CD14-positive monocyte (primary cell): ENCODE measurements around the gene CACNA1G. TPM values are rescaled to one million over a fixed set of nuclear protein-coding genes. Genes with fewer than 3 reads are reported as not detected.

Experiments
- DNase-seq, 3 donors: peaks; one replicate each; pipeline ENCODE4 v3.0.0-alpha.2; 2011 to 2022
- H2AFZ ChIP-seq: 2 replicates; pipeline ENCODE4 v1.6.0; 2012; ENCODE audit warnings: mild to moderate bottlenecking, low read depth, low read length, inconsistent platforms; ENCODE audit not compliant: insufficient read depth, poor library complexity, severe bottlenecking
- H3K27ac ChIP-seq, 2 donors: 1 replicate in 1 of 2; 2 replicates in 1 of 2; pipeline ENCODE4 v1.5.1; 2012 to 2013; ENCODE audit warnings: low read length in 2 of 2, control low read depth in 1 of 2, inconsistent platforms in 1 of 2, low read depth in 1 of 2, mild to moderate bottlenecking in 1 of 2
- H3K27me3 ChIP-seq, 2 donors: one replicate each; pipeline versions ENCODE4 v1.6.0 to v1.6.1; 2011 to 2013; ENCODE audit warnings: low read length in 2 of 2; ENCODE audit not compliant: control insufficient read depth in 2 of 2, insufficient read depth in 2 of 2
- H3K36me3 ChIP-seq, 2 donors: replicated peaks in 1 of 2; 1 replicate in 1 of 2; 2 replicates in 1 of 2; pipeline versions ENCODE4 v1.5.1 to v1.6.1; 2012 to 2013; ENCODE audit warnings: low read length in 2 of 2, control low read depth in 1 of 2, inconsistent platforms in 1 of 2, mild to moderate bottlenecking in 1 of 2; ENCODE audit not compliant: insufficient read depth in 2 of 2, control insufficient read depth in 1 of 2
- H3K4me1 ChIP-seq, 2 donors: 1 replicate in 1 of 2; 2 replicates in 1 of 2; pipeline versions ENCODE4 v1.5.1 to v1.6.1; 2012 to 2013; ENCODE audit warnings: low read length in 2 of 2, control low read depth in 1 of 2, inconsistent platforms in 1 of 2, mild to moderate bottlenecking in 1 of 2, moderate library complexity in 1 of 2; ENCODE audit not compliant: insufficient read depth in 2 of 2, control insufficient read depth in 1 of 2
- H3K4me2 ChIP-seq: replicated peaks from 2 replicates; pipeline ENCODE3; 2012; ENCODE audit warnings: low read length, moderate library complexity, mild to moderate bottlenecking; ENCODE audit not compliant: poor library complexity, severe bottlenecking; ENCODE audit errors: extremely low read depth
- H3K4me3 ChIP-seq, 3 experiments: fragments of 200-600 bp in 1 of 3; sonication (generic) in 1 of 3; replicated peaks in 1 of 3; 1 replicate in 2 of 3; 2 replicates in 1 of 3; pipeline ENCODE4 v1.5.1; 2011 to 2013; ENCODE audit warnings: low read length in 3 of 3, mild to moderate bottlenecking in 3 of 3, control low read depth in 2 of 3, low read depth in 2 of 3, inconsistent platforms in 1 of 3, moderate library complexity in 1 of 3
- H3K79me2 ChIP-seq: 2 replicates; pipeline ENCODE4 v1.6.0; 2012; ENCODE audit warnings: mild to moderate bottlenecking, control low read depth, inconsistent platforms, low read length, moderate library complexity; ENCODE audit not compliant: insufficient read depth
- H3K9ac ChIP-seq: 2 replicates; pipeline ENCODE4 v1.6.0; 2017; ENCODE audit warnings: low read length, mild to moderate bottlenecking; ENCODE audit not compliant: insufficient read depth, poor library complexity, severe bottlenecking
- H3K9me3 ChIP-seq, 2 donors: replicated peaks in 1 of 2; 1 replicate in 1 of 2; 2 replicates in 1 of 2; pipeline versions ENCODE4 v1.5.1 to v1.6.1; 2012 to 2013; ENCODE audit warnings: low read length in 2 of 2, control low read depth in 1 of 2; ENCODE audit not compliant: control insufficient read depth in 1 of 2, insufficient read depth in 1 of 2
- H4K20me1 ChIP-seq: 2 replicates; pipeline ENCODE4 v1.6.0; 2012; ENCODE audit warnings: mild to moderate bottlenecking, low read length, control low read depth, moderate library complexity; ENCODE audit not compliant: insufficient read depth
- H3K27ac Mint-ChIP-seq, 7 donors: one replicate each; pipeline ENCODE4 v1.8.0; 2020; ENCODE audit warnings: mild to moderate bottlenecking in 7 of 7, mixed read lengths in 7 of 7, moderate library complexity in 6 of 7, inconsistent platforms in 2 of 7
- H3K27me3 Mint-ChIP-seq, 3 donors: one replicate each; pipeline ENCODE4 v1.8.0; 2021 to 2022; ENCODE audit warnings: low read depth in 3 of 3, mild to moderate bottlenecking in 3 of 3, mixed read lengths in 3 of 3, moderate library complexity in 3 of 3, inconsistent platforms in 1 of 3
- H3K36me3 Mint-ChIP-seq, 2 donors: one replicate each; pipeline ENCODE4 v1.8.0; 2020; ENCODE audit warnings: mixed read lengths in 2 of 2, inconsistent platforms in 1 of 2, mild to moderate bottlenecking in 1 of 2
- H3K4me1 Mint-ChIP-seq: one replicate; pipeline ENCODE4 v1.8.0; 2020; ENCODE audit warnings: mild to moderate bottlenecking, mixed read lengths
- H3K4me3 Mint-ChIP-seq, 2 donors: one replicate each; pipeline ENCODE4 v1.8.0; 2020; ENCODE audit warnings: mild to moderate bottlenecking in 2 of 2, mixed read lengths in 2 of 2, moderate library complexity in 1 of 2
- H3K9me3 Mint-ChIP-seq, 7 donors: one replicate each; pipeline ENCODE4 v1.8.0; 2020 to 2022; ENCODE audit warnings: mixed read lengths in 7 of 7, mild to moderate bottlenecking in 6 of 7, moderate library complexity in 6 of 7, inconsistent platforms in 2 of 7
- CTCF ChIP-seq: fragments of 200-600 bp; IDR thresholded peaks from one replicate; pipeline ENCODE4 v1.8.0; 2022; ENCODE audit warnings: antibody characterized with exemption, mild to moderate bottlenecking
- WGBS: methylation state at CpG from one replicate; pipeline ENCODE4 v1.1.5; 2013; ENCODE audit warnings: missing lambda C conversion rate; ENCODE audit not compliant: insufficient coverage; 5-methylcytosine and 5-hydroxymethylcytosine counted together
- intact Hi-C, 2 donors: fragments of 100-400 bp; cut with micrococcal nuclease; formaldehyde crosslinking; loops; one replicate each; pipeline versions ENCODE4 v1.15.0 to v1.15.1; 2023
- polyA plus RNA-seq, 3 donors: library from polyadenylated mRNA; depleted of rRNA in 1 of 3; unstranded in 2 of 3; stranded (reverse) in 1 of 3; fragments of 300-500 nt in 2 of 3; fragments of >200 nt in 1 of 3; fragmentation: Illumina TruSeq in 2 of 3; gene quantifications; 1 replicate in 2 of 3; 2 replicates in 1 of 3; pipeline ENCODE4 v1.2.3, GENCODE V29; 2012 to 2021

The CACNA1G gene
- polyA plus RNA-seq, 3 donors, result 0.03 TPM; not detected in 2

- Histone ChIP-seq H3K36me3 (no peaks in the 10 kb centered on the region), H3K4me3 (peak overlapping the region in 1 of 3 experiments; percentile 85), H3K79me2 (no peaks in the 10 kb centered on the region), H3K27me3 (no peaks in the 10 kb centered on the region), H3K4me2 (peak overlapping the region; percentile 99), H3K4me1 (peaks cover 17 to 23% of the 10 kb centered on the region in 2 donors), H3K27ac (no peak overlapping the region), H2AFZ (peak overlapping the region; percentile 96), H3K9me3 (no peaks in the 10 kb centered on the region), H4K20me1 (no peaks in the 10 kb centered on the region), H3K9ac (no peak overlapping the region)
- TF ChIP-seq CTCF, result no peak
- Mint-ChIP-seq H3K36me3 (no peaks in the 10 kb centered on the region), H3K4me3 (peak overlapping the region; percentile 84 to 95), H3K27ac (no peak overlapping the region), H3K9me3 (no peaks in the 10 kb centered on the region), H3K4me1 (peaks cover 24% of the 10 kb centered on the region), H3K27me3 (peaks cover 10 to 24% (median 17%) of the 10 kb centered on the region in 3 donors)
- WGBS, result 95% methylated on average over 7 of the region's 11 CpGs
- no peak for DNase-seq
- intact Hi-C loops, result loop anchor here (5.0 to 10.0 kb wide), 4 partner anchors 56 to 304 kb away; partner anchors contain the start of gene ANKRD40 (in 1 of the 2)
Observed at GRCh38 chr17:50540560-50541401, 19.7 kb upstream of the CACNA1G start.

GRCh38 chr17:50541402-50541715 is 19.2 kb upstream of the CACNA1G start:
- peaks cover 24% of the 10 kb centered on the region for H3K4me1 Mint-ChIP-seq
- DNase-seq, result no peak
- 45% methylated on average over 4 of the region's 9 CpGs for WGBS
- peak overlapping the region in 1 of 7 donors; percentile 60 for H3K27ac Mint-ChIP-seq
- no peak for TF ChIP-seq CTCF
- peak overlapping the region; percentile 84 to 95 for H3K4me3 Mint-ChIP-seq
- Histone ChIP-seq H3K27me3 (no peaks in the 10 kb centered on the region), H2AFZ (peak overlapping the region; percentile 96), H3K4me2 (peak overlapping the region; percentile 99), H3K79me2 (no peaks in the 10 kb centered on the region), H3K4me3 (peak overlapping the region; percentile 31 to 85 (median 48)), H3K36me3 (no peaks in the 10 kb centered on the region), H3K4me1 (peaks cover 17 to 23% of the 10 kb centered on the region in 2 donors), H3K27ac (no peak overlapping the region), H3K9me3 (no peaks in the 10 kb centered on the region), H3K9ac (peak overlapping the region; percentile 60), H4K20me1 (no peaks in the 10 kb centered on the region)
- no peaks in the 10 kb centered on the region for H3K9me3 Mint-ChIP-seq
- intact Hi-C loops, result loop anchor here (5.0 to 10.0 kb wide), 4 partner anchors 57 to 303 kb away; partner anchors contain the start of gene ANKRD40 (in 1 of the 2)
- no peaks in the 10 kb centered on the region for H3K36me3 Mint-ChIP-seq
- peaks cover 11 to 26% (median 18%) of the 10 kb centered on the region in 3 donors for H3K27me3 Mint-ChIP-seq
